HG03521 (cell line): ENCODE results near the gene STRIP2.
"Not testable (repeated sequence)": the region's sequence is repeated elsewhere in the genome, so short reads cannot be mapped to it uniquely, and the experiment has no call there.

Source experiments
- ATAC-seq: cut with Tn5 transposase; IDR thresholded peaks from one replicate; pipeline ENCODE4 v1.9.1; 2021; ENCODE audit warnings: mild to moderate bottlenecking, moderate library complexity; ENCODE audit not compliant: unreplicated experiment

The STRIP2 gene

DNA sequence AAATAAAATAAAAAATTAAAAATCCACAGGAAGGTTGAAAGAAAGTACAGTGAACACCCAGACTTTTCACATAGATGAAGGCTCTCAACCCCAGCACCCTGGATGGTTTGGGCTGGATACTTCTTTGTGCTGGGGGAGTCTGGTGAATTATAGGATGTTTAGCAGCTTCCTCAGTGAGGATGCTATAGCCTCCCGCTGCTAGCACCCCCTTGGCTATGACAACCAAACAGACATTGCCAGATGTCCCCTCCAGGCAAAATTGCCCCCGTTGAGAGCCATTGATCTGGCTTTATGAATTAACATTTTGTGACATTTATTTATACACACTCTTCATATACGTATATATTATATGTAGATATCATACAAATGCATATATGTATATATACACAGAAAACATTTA, 89.7 kb downstream of the STRIP2 start:
- no peak for ATAC-seq

DNA sequence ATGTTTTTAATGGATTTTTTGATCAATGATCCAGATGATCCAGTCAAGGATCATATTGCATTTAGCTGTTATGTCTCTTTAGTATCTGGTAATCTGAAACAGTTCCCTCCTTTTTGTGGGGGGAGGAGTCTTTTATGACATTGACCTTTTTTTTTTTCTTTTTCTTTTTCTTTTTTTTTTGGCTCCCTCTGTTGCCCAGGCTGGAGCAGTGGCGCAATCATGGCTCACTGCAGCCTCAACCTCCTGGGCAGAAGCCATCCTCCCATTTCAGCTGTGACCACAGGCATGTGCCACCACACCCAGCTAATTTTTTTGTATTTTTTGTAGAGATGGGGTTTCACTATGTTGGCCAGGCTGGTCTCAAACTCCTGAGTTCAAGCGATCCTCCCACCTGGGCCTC, 90.2 kb downstream of the STRIP2 start:
- not testable (repeated sequence) for ATAC-seq

- no peak for ATAC-seq
These were observed 91.1 kb downstream of the STRIP2 start for GRCh38 chr7:129525225-129525862.

DNA sequence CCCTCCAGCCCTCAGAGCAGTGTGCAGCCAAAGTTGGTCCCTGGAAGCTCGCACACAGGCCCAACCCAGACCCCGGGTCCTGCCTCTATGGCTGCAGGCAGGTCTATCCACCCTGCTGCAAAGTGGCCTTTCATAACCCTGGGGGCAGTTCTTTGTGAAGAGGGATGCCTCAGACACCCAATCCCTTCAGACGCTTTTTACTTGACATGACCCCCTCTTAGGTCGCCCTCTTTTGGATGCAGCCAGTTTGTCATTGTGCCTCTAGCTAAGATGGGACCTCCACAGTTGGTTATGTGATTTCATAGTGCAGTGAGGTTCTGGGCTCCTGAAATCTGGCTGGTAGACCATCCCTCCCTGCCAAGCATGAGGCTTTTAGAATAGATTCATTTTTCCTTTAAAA, 95.4 kb downstream of the STRIP2 start:
- ATAC-seq = no peak

- no peak for ATAC-seq
These were observed 96.7 kb downstream of the STRIP2 start for GRCh38 chr7:129530795-129531391.

DNA sequence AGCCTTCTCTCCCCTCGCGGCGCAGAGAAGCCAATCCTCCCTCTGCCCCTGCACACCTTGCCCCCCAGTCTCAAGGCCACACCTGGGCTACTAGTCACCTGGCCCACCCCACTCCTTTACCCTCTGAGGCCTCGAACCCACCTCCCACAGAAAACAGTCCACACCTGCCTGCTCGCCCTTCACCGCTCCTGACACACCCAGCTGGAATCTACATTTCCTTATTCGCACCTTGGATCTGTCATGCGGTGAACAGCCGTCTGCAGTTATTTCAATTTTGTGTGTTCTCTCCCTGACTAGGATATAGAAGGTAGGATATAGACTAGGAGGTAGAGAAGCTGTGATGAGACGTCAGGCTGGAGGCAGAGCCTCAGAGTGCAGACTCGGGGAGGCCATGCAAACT, 97.5 kb downstream of the STRIP2 start:
- ATAC-seq = no peak

- ATAC-seq = no peak
These were observed 98.1 kb downstream of the STRIP2 start for GRCh38 chr7:129532375-129532774.

GRCh38 chr7:129534558-129535274, 100.5 kb downstream of the STRIP2 start:
- ATAC-seq = not testable (repeated sequence)

DNA sequence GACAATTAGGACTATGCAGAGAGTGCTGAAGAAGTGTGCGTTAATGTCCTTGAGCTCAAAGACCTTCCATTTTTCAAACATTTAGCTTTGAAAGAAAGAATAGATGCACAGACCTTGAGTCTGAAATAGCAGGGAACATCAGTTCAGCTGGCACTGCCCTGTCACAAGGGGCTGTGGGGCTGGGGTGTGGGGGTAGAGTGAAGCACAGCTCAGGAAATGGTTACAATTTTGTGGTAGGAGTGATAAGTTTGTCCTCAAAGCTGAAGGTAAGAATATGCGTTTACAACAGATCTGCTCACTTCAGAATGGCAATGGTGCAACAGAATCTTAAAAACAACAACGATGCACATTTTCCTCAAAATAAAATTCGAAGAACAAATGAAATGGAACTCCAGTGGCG, 101.7 kb downstream of the STRIP2 start:
- ATAC-seq = no peak

- no peak for ATAC-seq
These were observed 102.1 kb downstream of the STRIP2 start for GRCh38 chr7:129536323-129536722.
